GM19238 (cell line): ENCODE results near the gene PITPNC1.

ENCODE experiments used
- DNase-seq: peaks from one replicate; pipeline ENCODE4 v3.0.0; 2011; ENCODE audit warnings: low spot score; ENCODE audit not compliant: insufficient read length

PITPNC1 gene

DNA sequence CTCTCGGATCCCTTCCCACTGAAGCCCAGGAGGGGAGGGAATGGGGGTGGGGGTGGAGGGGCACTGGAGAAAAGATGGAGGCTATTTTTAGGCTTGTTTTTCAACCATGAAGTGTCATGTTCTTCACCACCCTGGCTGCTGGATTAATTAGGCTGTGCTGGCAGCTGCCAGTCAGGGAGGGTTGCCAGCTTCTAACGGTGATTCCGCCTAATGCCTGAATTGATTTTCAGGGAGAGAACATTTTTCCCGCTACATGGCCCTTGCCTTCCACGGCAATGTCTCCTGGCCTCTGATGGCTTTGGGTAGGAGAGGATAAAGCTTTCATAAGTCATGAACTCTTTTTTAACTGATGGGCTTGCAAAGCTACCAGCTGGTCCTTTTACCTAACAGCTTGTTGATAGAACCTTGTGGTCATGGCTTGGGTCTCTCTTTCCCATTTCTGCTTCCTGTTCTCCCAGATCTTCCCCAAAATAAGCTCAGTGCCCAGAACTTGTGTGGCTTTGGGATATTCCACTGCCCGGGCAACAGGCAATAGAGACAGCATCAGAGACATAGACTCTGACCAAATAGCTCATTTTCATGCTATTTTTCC, 167.4 kb downstream of the PITPNC1 start:
- no peak for DNase-seq

DNA sequence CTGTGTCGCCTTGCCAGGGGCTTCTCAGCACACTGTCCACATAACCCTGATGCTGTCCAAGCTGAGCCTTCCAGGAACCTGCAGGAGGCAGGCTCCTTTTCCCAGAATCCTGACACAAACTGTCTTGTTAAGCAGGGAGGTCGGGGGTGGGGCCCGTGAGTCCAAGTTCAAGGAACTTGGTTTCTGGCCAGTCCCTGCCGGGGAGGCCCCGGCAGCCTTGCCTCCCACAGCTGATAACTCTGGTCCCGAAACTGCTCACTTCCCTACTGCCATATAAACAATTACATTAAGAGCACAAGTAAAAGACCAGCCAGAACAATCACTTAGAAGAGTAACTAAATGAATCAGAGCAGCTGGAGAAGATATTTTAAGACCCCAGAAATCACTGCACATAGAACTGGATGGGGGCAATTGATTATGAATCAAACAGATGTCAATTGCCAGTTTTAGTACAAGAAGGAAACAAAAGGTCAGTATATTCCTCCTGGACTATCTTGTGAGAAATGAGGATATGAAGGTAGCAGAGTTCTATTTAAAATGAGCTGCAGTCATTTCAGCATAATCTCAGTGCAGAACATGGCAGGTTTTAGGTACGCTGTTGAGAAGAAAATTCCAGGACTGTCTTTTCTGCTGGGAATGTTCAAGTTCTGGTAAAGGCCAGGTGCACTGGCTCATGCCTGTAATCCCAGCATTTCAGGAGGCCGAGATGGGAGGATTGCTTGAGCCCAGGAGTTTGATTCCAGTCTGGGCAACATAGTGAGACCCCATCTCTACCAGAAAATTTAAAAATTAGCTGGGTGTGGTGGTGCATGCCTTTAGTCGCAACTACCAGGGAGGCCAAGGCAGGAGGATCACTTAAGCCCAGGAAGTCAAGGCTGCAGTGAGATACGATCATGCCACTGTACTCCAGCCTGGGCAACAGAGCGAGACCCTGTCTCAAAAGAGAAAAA, 169.8 kb downstream of the PITPNC1 start:
- DNase-seq, result peak; percentile 64

DNA sequence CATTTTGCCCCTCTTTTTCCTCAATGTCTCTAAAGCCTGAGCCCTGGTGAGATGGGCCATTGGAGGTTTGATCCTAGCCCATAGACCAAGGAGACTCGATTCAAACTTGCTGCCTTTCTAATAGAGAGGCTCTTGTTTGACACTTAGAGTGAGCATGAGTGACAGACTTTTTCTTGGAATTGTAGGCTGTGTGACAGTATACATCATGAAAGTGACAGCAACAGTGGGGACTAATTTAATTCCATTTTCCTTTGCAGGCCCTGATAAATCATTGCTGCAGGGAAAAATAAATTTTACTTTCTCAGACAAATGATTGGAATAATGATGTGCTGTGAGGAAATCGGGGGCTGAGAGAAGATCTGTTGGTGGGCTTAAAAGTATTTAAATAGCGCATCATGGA, 171.6 kb downstream of the PITPNC1 start:
- no peak for DNase-seq

DNA sequence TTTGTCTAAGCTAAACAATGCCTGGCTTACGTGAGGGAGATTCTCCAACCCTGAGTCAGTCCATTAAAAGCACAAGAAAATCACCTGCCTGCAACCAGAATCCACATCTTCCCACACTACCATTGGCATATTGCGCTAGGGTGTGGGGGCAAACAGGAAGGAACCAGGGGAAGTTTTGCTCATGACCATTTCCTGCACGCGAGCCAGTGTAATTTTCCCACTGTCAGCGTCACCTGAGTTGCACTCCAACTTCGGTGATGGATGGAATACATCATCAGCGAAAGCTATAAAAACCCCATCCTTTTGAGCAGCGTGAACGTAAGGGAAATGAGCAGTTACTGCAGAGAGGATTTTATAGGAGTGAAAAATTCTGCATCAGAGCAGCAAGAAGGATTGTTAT, 172.7 kb downstream of the PITPNC1 start:
- no peak for DNase-seq

DNA sequence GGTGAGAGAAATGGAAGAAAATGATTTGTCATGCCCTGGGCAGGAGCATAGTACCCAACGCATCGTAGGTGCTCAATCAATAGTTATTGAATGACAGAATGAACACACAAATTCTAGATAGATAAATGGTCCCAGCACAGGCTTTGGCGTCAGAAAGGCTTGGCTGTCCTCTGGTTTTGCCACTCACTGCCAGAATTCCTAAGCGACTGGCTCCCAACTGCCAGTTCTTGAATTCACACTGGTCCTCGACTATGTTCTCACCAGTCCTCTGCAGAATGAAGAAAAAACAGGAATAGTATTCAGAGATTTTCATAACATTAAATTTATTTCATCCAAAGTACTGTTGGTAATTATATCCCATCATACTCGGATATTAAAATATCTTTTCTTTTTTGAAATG, 177.6 kb downstream of the PITPNC1 start:
- DNase-seq, result no peak

DNA sequence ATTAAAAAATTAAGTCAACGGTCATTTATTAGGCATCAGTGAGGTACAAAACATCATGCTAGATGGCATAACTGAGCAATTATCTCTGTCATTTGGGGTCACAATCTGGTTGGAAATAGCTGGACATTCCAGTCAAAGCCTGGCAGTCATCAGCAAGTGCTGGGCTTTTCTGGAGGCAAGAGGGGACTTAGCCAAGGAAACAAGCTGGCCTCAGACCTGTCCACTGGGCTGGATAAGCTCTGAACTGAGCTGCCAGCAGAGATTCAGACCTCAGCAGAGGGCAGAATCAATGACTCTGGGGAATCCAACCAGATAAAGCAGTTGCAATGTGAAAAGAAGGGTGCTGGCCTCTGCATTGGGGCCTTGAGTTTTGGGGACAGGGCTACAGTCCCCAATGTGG, 178.8 kb downstream of the PITPNC1 start:
- no peak for DNase-seq

DNA sequence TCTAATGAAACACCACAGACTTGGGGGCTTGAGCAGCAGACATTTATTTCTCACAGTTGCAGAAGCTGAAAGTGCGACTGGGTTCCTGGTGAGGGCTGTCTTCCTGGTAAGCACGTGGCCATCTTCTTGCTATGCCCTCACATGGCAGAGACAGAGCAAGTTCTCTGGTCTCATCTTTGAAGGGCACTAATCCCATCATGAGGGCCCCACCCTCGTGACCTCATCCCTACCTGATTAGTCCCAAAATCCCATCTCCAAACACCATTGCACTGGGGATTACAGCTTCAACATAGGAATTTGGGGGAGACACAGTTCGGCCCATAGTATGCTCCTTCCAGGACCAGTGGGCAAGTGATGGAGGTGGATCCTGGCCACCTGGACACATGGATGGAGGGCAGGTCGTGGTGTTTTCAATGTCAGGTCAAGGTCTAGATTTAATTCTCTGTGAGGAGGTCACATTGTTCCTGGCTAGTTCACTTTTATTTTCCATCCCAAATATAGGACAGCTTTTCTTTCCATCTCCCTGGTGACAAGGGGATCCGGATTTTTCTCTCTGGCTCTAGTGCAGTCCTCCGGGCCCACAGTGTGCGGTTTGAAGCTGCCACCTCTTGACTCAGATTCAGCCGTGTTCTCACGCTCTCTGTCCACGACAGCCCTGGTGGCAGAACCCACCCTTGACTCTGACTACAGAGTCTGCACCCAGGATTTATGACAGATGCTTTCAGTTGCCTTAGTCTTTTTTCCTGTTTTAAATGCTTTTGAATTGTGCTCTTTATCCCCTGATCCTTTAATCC, 180.2 kb downstream of the PITPNC1 start:
- DNase-seq, result no peak

DNA sequence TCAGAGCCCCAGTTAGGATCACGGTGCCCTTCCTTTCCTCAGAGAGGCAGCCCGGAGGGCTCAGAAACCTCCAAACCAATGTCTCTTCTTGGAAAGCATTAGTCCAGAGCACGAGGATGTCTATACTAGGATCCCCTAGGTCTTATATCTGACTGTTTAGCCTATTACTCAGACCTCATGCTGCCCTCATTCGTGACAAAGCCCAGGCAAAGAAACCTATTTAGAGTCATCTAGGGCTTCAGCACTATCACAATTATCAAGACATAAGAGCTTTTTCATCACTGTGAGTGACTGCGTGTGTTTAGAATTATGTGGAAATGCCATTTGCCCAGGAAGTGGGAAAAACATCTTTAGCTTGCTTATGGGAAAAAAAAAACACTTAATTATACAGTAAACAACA, 180.8 kb downstream of the PITPNC1 start:
- DNase-seq, result no peak

DNA sequence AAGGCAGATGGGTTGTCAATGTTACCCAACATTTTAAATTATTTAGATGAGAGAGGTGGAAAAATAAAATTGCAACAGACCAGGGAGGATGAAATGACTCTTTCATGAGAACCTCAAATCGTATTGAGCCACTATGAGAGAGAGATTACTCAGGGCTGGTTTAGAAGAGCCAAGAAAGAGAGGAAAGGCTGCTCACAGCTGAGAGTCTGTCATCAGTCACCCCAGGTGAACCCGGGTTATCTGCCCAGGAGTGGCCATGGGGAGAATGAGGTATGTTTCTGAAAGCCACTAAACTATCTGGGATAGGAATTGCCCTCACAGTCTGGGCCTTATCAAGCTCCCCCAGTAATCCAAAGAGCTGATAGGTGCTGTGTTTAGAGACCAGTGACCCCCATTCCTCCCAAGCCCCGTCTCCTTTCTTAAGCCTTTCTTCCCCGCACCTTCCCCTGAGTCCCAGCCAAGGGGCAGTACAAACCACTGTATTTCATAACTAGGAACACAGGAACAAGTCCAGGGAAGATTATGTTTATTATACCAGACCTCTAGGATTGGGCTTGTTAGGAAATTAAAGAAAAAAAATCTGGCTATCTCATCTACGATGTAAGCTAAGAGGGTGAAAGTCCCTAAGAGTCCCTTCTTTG, 181.8 kb downstream of the PITPNC1 start:
- no peak for DNase-seq

DNA sequence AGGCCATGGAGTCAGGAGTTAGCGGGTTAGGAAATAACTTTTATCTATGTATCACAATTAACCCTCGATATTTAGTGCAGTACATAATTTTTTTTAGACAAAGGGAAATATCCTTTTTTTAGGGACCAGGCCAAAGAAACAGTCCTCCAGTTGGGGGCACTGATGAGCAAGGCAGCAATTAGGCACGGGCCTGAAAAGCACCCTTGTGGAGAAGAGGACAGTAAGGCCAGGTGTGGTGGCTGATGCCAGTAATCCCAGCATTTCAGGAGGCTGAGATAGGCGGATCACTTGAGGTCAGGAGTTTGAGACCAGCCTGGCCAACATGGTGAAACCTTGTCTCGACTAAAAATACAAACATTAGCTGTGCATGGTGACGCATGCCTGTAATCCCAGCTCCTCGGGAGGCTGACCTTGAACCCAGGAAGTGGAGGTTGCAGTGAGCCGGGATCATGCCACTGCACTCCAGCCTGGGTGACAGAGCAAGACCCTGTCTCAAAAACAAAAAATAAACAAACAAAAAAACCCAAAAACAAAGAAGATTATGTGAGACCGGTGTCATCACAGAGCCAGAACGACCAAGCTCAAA, 182.4 kb downstream of the PITPNC1 start:
- DNase-seq, result no peak

DNA sequence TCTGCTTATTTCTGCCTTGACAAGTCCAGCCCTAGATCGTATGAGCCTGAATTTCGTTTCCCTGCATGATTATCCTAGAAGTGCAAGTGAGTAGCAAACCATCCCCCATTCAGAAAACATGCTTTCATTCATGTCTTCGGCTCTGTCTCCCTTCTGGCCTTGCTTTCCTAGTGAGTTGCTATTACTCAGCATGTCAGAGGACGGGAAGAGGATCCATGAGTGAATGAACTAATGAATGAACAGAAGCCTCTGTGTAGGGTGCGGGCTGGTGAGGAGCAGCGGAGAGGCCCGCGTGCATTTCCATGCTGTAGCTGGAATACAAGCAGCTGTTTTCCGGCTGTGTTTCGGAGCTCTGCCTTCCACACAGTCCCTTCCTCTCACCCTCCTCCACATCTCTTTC, 184.9 kb downstream of the PITPNC1 start:
- no peak for DNase-seq

DNA sequence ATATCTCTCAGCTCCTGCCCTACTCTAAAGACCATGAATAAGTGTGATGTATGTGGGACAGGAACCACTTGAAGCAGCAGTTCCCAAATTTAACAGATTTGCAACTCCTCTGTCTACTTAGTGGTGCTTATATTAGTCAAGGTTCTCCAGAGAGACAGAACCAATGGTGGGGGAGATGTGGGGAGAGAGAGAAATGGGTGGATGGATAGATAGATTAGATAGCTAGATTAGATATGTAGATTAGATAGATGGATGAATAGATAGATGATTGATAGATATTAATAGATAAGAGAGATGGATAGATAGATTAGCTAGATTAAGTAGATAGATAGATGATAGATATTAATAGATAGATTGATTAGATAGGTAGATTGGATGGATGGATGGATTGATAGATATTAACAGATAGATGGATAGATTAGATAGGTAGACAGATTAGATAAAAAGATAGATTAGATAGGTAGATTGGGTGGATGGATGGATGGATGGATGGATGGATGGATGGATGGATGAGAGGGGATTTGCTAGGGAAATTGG, 186.7 kb downstream of the PITPNC1 start:
- no peak for DNase-seq

DNA sequence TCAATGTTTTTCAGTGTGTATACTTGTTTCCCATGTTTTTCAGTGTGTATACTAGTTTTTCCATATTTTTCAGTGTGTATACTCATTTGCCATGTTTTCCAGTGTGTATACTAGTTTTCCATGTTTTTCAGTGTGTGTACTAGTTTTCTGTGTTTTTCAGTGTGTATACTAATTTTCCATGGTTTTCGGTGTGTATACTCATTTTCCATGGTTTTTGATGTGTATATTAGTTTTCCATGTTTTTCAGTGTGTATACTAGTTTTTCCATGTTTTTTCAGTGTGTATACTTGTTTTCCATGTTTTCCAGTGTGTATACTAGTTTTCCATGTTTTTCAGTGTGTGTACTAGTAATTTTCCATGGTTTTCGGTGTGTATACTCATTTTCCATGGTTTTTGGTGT, 188.0 kb downstream of the PITPNC1 start:
- no peak for DNase-seq

DNA sequence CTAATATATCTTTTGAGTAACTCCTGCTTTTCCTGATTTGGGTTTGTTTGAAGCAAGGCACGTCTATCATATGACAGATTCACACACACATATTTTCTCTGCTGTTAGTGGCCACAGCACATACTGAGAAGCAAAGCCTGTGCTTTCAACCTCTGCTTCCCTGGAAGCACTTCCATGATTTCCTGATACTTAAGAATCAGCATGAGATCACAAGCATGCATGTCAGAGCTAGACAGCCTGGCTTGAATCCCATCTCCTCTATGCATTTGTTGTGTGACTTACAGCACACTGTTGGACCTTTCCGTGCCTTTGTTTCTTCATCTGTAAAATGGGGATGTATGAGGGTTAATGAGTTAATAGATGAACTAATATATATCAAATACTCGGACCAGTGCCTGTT, 189.6 kb downstream of the PITPNC1 start:
- no peak for DNase-seq

DNA sequence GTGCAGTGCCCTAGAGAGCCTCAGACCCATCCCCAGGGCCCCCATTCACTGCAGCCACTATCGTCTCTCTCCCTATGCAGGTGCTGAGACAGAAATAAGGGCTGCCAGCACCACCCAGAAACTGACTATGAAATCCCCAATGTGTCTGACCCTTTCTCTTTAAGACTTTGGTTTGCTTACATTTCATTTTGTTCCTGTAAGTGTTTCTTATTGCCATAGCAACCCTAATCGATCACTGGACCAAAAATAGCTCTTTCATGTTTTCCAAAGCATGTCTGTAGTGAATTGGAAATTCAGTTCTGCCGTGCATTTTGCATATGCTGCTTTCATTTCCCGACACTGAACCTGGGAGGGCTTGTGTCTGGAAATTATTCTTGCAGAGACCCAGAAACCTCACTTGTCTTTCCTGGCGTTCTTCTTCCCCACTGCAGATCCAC, 192.0 kb downstream of the PITPNC1 start:
- DNase-seq, result no peak

DNA sequence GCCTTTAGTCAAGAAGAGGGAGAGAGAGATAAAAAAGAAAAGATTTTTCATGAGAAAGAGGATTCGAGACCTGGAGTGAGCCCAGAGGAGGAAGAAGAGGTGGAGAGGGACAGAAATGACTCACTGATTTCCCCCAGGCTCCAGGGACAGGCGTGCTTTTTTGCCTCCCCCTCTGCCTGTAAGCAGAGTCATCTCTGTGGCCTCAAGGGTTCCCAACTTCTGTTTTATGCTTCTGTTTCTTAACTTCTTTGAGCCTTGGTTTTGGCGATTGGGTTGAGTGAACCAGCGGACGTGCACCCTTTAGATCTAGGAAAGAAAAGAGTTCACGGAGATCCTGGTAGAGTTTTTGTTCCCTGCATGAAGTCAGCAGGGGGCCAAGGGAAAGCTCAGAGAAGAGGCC, 192.8 kb downstream of the PITPNC1 start:
- DNase-seq, result no peak

DNA sequence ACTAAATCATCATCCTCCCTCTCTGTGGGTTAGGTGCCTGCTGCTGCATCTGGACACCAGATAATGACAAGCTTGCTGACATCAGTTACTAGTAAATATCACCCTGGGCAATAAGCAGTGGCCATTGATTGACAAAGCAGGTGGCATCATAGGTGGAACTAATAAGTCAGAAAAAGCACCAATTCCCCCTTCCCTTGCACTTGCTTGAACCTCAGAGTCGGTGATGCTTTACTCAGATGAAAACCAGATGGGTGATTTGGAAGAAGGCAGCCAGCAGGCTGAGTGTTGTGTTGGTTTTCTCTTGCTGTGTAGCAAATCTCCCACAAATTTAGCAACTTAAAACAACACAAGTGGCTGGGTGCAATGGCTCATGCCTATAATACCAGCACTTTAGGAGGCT, 193.7 kb downstream of the PITPNC1 start:
- no peak for DNase-seq

DNA sequence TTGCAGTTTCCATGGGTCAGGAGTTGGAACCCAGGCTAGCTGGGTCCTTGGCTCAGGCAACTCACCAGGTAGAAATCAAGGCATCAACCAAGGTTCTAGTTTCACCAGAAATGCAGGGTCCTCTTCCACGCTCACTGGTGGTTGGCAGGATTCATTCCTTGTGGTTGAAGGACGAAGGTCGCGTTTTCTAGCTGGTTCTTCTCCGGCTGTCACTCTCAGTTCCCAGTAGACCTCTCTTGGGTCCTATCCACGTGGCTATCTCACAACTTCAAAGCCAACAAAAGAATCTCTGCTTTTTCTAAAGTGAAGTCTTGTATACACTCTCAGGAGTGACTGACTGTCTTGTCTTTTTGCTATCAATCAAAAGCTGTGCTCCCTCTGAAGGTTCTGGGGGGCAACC, 194.4 kb downstream of the PITPNC1 start:
- no peak for DNase-seq

DNA sequence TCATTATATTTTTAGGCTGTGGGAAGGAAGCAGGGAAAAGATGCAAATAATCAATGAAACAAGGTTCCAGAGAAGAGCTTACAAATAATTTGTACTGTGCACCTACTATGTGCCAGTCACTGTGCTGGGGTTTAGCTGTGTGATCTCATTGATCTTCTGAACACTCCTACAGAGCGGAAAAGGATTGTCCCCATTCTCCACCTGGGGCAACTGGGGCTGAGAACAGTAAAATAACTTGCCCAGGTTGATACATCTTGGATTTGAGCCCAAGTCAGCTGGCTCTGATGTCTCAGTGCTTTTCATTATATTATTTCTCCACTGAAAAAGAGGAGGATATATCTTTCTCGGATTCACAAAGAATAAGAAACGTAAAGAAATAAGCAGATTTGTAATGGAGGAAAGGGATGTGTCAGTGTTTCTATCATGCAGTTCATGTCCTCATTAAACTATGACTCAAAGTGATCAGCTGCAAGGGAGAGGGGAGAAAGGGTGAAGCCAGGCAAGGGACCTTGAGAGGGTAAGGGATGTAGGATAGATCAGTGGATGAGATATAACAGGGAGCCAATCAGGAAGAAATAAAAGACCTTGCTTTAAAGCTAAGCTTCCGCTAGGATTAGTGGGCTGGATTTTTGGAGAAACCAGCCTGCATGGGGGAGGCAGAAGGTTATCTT, 197.0 kb downstream of the PITPNC1 start:
- no peak for DNase-seq

DNA sequence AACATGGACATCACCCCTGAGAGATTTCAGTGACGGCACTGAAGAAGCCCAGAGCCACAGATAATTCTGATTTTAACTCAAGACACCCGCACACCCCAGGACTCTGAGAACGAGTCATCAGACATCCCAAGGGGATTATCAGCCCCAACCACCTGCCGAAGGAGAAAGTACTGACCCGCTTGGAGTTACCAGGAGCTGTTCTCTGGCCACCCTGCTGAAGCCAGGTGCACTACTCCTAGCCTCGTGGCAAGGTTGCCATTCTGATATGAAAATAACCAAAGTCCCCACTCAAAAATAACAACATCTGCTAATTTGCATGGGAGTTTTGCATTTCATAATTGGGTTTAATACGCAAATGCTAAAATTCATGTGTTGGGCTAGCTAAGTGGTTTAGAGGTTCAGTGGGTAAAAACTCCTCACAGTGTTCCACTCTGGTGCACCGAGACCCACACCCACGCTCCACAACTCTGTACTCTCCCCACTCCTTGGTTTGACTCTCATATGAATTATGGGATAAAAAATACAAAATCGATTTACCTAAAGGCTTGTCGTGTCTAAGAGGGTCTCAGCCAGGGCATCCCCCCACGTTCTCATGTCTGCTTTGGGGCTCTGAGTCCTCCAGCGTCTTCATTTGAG, 197.7 kb downstream of the PITPNC1 start:
- peak; percentile 7 for DNase-seq
